H1 (cell line): ENCODE data around the gene RTCB. TPM values are rescaled to one million over a fixed set of nuclear protein-coding genes. Genes with fewer than 3 reads are reported as not detected.

ENCODE experiments used
- SIX5 ChIP-seq: IDR thresholded peaks from 2 replicates; pipeline ENCODE4 v1.6.1; 2011; ENCODE audit warnings: mild to moderate bottlenecking, low read depth, low read length
- polyA plus RNA-seq, 7 experiments: library from polyadenylated mRNA; depleted of rRNA in 3 of 7; stranded (reverse) in 5 of 7; unstranded in 2 of 7; fragments of >200 nt in 5 of 7; fragments of 200-250 nt in 2 of 7; gene quantifications; 1 replicate in 5 of 7; 2 replicates in 1 of 7; 4 replicates in 1 of 7; pipeline versions ENCODE4 v1.2.1 to v1.2.3, GENCODE V29; 2011 to 2013; ENCODE audit warnings: missing spikeins in 2 of 7, mixed read lengths in 2 of 7
- total RNA-seq: library from RNA; stranded (reverse); fragmentation: NEBNext Ultra II Directional; extraction: Animal tissue kit (Norgen Biotek cat#: 25700); gene quantifications from 2 replicates; pipeline ENCODE4 v1.2.1, GENCODE V29; 2021
- TF ChIP-seq, protein P1 (sequence below): fragments of 300-600 bp; sonication (generic); IDR thresholded peaks from 2 replicates; pipeline ENCODE4 v1.7.1; 2012; ENCODE audit warnings: low read length, moderate library complexity, mild to moderate bottlenecking, inconsistent platforms; ENCODE audit not compliant: insufficient replicate concordance

Gene RTCB
- total and polyA plus RNA-seq, 2 of the 8 experiments (the other 6 are each of a cell fraction or from before 2014, with no cell fraction given): 104 to 114 TPM

DNA sequence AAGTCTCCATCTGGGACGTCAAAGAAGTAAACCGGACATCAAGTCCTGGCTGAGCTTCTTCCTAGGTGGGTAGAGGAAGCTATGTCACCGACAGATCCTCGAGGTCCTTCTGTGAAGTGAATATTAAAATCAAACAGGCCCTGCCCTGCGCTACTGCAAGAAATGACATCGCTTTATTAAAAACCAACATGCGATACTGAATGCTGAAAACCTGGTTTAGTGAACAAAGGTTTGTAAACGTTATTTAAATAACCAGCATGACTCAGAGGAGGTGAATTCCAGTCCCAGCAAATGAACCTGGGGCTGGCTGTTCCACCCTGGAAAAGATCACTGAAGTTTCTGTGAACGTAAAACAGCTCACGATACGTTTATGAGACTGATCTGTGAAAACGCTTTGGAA, 645 bp downstream of the RTCB start (continued):
- TF ChIP-seq, protein P1, sequence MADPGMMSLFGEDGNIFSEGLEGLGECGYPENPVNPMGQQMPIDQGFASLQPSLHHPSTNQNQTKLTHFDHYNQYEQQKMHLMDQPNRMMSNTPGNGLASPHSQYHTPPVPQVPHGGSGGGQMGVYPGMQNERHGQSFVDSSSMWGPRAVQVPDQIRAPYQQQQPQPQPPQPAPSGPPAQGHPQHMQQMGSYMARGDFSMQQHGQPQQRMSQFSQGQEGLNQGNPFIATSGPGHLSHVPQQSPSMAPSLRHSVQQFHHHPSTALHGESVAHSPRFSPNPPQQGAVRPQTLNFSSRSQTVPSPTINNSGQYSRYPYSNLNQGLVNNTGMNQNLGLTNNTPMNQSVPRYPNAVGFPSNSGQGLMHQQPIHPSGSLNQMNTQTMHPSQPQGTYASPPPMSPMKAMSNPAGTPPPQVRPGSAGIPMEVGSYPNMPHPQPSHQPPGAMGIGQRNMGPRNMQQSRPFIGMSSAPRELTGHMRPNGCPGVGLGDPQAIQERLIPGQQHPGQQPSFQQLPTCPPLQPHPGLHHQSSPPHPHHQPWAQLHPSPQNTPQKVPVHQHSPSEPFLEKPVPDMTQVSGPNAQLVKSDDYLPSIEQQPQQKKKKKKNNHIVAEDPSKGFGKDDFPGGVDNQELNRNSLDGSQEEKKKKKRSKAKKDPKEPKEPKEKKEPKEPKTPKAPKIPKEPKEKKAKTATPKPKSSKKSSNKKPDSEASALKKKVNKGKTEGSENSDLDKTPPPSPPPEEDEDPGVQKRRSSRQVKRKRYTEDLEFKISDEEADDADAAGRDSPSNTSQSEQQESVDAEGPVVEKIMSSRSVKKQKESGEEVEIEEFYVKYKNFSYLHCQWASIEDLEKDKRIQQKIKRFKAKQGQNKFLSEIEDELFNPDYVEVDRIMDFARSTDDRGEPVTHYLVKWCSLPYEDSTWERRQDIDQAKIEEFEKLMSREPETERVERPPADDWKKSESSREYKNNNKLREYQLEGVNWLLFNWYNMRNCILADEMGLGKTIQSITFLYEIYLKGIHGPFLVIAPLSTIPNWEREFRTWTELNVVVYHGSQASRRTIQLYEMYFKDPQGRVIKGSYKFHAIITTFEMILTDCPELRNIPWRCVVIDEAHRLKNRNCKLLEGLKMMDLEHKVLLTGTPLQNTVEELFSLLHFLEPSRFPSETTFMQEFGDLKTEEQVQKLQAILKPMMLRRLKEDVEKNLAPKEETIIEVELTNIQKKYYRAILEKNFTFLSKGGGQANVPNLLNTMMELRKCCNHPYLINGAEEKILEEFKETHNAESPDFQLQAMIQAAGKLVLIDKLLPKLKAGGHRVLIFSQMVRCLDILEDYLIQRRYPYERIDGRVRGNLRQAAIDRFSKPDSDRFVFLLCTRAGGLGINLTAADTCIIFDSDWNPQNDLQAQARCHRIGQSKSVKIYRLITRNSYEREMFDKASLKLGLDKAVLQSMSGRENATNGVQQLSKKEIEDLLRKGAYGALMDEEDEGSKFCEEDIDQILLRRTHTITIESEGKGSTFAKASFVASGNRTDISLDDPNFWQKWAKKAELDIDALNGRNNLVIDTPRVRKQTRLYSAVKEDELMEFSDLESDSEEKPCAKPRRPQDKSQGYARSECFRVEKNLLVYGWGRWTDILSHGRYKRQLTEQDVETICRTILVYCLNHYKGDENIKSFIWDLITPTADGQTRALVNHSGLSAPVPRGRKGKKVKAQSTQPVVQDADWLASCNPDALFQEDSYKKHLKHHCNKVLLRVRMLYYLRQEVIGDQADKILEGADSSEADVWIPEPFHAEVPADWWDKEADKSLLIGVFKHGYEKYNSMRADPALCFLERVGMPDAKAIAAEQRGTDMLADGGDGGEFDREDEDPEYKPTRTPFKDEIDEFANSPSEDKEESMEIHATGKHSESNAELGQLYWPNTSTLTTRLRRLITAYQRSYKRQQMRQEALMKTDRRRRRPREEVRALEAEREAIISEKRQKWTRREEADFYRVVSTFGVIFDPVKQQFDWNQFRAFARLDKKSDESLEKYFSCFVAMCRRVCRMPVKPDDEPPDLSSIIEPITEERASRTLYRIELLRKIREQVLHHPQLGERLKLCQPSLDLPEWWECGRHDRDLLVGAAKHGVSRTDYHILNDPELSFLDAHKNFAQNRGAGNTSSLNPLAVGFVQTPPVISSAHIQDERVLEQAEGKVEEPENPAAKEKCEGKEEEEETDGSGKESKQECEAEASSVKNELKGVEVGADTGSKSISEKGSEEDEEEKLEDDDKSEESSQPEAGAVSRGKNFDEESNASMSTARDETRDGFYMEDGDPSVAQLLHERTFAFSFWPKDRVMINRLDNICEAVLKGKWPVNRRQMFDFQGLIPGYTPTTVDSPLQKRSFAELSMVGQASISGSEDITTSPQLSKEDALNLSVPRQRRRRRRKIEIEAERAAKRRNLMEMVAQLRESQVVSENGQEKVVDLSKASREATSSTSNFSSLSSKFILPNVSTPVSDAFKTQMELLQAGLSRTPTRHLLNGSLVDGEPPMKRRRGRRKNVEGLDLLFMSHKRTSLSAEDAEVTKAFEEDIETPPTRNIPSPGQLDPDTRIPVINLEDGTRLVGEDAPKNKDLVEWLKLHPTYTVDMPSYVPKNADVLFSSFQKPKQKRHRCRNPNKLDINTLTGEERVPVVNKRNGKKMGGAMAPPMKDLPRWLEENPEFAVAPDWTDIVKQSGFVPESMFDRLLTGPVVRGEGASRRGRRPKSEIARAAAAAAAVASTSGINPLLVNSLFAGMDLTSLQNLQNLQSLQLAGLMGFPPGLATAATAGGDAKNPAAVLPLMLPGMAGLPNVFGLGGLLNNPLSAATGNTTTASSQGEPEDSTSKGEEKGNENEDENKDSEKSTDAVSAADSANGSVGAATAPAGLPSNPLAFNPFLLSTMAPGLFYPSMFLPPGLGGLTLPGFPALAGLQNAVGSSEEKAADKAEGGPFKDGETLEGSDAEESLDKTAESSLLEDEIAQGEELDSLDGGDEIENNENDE: no peak
- TF ChIP-seq SIX5: no peak
- TF ChIP-seq, all 59 proteins: peak for 1
